ENCODE measurements around the gene GSTT4.
"Not testable (repeated sequence)": the region's sequence is repeated elsewhere in the genome, so short reads cannot be mapped to it uniquely, and the experiment has no call there.

The GSTT4 gene

DNA sequence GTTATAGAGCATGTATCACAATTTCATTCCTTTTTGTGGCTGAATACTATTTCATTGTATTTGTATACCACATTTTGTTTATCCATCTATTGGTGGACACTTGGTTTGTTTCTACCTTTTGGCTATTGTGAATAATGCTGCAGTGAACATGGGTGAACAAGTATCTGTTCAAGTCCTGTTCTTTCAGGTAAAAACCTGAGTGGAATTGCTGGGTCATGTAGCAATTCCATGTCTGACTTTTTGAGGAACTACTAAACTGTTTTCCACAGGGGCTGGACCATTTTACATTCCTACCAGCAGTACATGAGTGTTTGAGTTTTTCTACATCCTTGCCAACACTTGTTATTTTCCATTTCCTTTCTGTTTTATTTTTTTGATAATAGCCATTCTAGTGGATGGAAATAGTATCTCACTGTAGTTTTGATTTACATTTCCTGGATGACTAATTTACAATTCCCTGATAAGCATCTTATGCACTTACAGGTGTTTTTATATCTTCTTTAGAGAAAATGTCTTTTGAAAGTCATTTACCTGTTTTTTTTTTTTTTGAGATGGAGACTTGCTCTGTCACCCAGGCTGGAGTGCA is 18.0 kb upstream of the GSTT4 start:
- DNase-seq, result no peak

DNA sequence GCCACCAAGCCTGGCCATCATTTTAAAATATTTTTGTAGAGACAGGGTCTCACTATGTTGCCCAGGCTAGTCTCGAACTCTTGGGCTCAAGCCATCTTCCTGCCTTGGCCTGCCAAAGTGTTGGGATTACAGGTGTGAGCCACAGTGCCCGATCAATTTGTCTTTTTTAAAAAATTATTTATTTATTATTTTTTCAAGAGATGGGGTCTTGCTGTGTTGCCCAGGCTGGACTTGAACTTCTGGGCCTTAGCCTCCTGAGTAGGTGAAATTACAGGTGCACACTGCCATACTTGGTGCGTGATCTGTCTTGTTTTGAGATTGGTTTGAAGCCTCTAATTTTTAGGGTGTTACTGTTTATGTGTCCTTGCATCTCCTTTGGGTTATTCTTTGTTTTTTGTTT is 16.1 kb upstream of the GSTT4 start:
- DNase-seq, result no peak

DNA sequence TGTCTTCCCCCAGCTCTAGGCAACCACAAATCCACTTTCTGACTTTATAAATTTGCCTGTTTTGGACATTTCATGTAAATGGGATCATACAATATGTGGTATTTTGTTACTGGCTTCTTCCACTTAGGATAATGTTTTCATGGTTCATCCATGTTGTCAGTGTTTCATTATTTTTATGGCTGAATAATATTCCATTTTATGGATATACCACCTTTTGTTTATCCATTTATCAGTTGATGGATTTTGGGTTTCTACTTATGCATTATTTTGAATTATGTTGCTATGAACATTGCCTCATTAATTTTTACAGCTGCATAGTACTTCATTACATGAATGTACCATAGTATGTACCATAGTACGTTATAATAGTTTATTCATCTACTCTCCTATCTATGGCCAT is 10.9 kb upstream of the GSTT4 start:
- no peak for DNase-seq

DNA sequence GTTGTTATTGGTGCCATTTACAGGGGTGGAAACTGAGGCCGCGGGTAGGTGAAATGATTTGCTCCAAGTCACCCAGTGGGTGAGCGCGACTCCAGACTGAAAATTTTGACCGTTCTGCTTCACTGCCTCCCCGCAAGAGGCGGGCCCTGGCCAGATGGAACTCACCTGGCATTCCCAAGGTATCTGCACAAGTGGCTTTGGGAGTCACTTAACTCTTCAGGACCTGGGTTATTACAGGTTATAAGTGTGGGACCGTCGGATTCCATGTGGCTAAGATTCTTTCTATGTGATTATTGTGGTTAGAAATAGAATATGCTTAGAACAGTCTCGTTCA is 6.4 kb upstream of the GSTT4 start:
- no peak for DNase-seq

DNA sequence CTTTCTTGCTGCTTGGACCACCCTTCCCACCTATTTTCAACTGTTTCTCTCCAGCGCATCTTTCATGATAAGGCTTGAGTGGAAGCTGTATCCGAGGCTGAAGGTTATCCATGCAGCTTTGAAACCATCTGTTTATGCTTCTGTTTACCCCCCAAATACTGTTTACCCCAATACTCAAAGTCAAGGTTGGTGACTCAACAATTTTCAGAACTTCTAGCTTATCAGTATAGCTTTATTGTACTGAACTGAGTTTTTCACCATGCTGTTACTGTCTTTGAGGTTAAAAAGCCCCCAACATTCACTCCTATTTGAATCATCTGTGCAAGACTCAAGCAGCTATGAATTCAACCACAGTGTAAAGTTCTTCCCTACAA is 4.8 kb upstream of the GSTT4 start:
- DNase-seq, result no peak

DNA sequence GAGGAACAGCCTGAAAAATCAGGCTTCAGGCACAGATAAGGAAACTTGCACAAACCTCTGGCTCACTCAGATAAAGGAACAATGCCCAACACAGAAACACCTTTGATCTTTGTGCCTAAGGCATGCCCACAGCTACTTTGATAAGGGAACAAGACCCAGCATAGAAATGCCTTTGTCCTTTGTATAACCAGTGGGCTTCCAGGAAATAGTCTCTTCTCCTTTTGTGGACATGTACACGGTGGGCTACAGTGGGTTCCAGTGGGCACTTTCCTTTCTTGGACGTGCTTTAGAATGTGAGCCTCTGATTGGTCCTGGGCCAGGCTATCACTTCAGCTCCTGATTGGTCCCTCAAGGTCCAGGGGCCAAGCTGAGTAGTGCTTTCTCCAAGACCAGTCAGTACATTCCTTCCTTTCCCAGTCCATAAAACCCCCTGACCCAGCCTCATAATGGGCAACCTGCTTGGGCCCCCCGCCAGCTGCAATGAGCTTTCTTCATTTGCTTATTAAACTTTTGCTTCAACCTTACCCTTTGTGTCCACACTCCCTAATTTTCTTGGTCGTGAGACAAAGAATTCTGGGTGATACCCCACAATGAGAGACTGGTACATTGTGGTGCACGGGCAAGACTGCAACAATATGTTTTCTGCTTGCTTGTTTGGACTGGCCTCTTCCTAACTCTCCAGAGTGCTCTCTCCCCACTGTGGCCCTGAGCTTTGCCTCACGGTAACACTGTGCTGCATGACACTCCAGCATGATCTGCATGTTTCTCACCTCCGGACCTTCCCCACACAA is 4.2 kb upstream of the GSTT4 start:
- DNase-seq, result no peak

DNA sequence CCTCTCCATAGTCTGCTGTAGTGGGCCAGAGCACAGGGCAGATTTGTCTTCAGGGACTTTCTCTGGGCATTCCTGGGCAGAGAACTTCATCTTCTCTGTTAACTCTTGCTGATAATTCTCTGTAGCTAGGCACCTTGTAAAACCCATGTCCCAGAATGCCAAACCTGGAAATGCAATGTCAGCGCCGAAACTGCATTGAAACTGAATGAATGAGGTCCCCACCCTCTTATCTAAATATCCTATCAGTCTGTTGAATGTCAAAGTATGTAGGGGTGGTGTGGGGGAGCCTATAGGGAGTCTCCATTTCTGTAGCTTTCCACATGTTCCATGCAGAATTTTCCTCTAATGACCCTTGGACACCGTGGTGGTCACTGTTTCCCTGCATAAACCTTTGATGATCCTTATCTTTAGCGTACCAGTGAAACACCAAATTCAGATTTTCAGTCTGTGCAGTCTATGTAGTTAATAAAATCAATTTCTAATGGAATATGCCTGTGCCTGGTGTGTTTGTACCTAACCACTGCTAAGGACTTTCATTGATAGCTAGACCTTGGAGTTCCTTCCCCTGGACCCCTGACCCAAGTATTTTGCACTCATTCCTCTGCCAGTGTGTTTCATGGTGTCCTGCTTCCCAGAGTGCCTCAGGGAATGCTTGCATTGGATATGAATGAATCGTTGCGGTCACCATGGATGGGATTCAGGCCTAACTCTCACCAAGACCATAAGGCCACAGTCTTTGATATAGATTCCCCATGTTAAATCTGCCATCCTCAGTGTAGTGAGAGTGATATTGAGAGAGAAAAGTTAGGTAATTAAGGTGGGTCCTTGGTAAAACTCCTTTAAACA is 3.4 kb upstream of the GSTT4 start:
- no peak for DNase-seq

DNA sequence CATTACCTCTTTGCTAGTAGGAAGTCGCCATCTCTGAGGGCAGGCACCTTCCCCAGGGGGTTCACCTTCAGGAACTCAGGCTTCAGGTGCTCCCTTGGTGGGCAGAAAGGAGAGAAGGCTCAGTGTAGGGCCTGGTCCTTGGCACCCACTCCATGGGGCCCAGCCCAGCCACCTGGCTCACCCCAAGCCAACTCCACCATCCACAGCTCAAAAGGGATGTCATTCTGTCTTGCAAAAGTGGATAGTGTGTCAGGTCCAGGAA is 2.7 kb upstream of the GSTT4 start:
- no peak for DNase-seq

DNA sequence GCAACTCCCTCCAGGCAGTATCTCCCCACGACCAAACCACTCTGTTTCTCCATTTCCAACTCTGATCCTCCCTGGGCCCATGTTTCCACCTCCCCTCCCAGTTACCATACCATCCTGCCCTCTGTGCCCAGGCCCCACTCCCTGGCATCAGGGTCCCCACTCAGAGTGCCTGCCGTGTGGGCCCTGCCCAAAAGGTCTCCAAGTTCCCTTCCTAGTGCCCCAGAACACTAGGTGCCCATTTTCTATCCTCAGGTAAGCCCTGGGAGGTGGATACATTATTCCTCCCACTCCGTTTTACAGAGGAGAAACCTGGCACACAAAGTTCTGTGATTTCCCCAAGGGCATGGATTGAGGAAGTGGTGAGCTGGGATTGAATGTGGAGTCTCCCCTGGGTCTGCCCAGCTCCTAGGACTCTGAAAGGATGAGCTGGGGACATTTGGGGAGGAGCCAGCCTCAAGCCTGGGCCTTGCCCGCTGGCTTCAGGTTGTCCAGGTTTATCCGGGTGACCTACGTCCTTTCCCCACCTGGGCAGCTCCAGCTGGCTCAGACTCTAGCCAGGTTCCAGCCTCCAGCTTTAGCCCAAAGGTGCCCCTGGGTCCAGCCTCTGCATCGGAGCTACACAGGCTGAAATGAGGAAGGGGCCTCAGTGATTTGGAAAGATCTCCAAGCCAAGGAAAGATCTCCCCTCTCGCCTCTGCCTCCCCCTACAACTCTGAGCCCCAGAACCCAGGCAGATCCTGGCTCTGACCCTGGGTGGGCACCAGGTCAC is 2.2 kb upstream of the GSTT4 start:
- no peak for DNase-seq

DNA sequence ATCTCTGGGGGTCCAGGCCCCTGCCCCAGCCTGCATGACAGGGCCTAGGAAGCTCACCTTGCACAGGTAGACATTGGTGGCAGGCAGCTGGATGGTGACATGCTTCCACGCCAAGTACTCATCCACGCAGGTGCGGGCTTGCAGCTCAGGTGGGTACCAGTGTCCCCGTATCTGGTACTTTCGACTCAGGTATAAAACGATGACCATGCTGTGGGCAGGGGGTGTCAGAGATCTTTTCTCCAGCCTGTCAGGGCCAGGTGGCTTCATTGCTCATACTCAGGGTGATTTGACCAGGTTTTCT is 1.6 kb upstream of the GSTT4 start:
- no peak for DNase-seq

DNA sequence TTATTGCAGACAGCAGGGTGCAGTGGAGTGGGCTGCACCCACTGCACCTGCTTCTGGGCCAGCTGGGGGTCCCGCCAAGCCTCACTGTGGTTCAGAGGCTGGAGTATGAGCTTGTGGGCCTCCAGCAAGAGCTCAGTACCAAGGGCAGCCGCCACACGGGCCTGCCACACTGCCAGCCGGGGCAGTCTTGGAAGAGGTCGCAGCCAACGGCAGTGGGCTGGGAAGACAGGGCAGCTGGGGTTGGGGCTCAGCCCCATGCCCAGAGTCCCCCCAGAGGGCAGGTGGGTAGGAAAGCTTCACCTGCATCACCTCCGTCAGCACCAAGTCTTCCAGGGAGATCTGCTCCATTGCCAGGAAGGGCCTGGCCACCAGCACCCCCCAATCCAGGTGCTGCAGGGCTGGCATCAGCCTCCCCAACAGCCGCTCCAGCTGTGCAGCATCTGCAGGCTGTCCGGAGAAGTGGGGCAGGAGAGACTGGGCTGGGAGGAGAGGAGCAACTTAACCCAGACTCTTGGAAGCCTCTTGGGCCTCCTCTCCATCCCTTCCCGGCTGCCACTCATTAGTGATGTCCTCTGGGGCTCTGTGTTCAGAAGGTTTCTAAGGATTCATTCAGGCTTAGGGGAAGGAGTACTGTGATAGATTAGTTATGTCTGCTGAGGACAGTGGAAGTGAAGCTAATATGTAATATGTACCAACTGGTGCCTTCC is 1.1 kb upstream of the GSTT4 start:
- no peak for DNase-seq

DNA sequence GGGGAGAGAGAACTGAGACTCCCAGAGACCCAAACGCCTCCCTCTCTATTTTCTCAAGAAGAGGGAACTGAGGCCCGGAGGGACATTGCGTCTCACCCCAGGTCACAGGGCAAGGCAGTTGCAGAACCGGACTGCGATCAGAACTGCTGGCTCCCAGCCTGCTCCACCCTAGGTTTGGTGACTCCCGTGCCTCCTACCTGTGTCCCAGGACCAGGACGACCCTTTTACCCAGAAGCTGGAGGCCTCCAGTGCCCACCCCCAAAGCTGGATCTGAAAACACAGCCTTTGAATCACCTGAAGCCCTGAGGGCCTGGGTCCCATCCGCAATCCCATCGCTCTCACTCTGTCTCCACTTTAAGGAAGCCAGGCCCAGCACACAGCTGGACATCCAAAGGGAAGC is 1.4 kb downstream of the GSTT4 start:
- no peak for DNase-seq

DNA sequence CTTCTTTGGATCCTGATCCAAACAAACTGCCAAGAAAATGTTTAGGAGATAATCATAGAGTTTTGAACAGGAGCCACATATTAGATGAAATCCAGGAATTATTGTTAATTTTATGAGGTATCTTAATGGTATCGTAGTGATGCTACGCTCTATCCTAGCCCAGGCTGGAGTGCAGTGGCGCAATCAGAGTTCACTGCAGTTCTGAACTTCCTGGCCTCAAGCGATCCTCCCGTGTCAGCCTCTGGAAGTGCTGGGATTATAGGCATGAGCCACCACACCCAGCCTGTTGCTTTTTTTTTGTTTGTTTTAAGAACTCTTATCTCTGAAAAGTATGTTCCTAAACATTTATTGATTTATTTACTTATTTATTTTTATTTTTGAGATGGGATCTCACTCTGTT is 2.4 kb downstream of the GSTT4 start:
- DNase-seq, result no peak

DNA sequence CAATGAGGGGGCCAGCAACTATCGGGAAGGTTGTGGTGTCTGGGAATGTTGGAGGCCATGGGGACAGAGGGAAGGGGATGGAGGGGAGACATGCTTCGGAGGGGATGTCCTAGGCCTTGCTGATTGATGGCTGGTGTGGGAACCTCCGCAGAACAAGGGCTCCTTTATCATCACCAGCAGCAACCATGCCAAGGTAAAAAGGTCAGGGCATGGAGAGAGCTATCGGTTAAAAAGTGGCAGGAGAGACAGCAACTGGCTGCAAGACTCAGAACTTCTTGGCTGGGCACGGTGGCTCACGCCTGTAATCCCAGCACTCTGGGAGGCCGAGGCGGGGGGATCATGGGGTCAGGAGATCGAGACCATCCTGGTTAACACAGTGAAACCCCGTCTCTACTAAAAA is 3.0 kb downstream of the GSTT4 start:
- no peak for DNase-seq

DNA sequence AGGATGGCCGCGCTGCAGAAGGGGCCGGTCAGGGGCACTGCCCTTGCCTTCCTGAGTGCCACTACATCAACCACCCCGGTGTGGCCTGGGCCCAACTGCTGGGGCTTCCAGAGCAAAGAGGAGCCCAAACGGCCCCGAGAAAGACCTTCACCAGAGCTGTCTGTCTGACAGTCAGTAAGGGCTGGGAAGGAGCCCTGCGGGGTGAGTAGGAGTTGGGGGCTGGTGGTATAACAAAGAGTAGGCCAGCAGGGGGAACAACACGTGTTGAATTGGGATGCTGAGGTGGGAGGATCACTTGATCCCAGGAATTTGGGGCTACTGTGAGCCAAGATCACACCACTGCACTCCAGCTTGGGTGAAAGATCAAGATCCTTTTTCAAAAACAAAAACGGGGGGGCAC is 3.9 kb downstream of the GSTT4 start:
- DNase-seq, result no peak

DNA sequence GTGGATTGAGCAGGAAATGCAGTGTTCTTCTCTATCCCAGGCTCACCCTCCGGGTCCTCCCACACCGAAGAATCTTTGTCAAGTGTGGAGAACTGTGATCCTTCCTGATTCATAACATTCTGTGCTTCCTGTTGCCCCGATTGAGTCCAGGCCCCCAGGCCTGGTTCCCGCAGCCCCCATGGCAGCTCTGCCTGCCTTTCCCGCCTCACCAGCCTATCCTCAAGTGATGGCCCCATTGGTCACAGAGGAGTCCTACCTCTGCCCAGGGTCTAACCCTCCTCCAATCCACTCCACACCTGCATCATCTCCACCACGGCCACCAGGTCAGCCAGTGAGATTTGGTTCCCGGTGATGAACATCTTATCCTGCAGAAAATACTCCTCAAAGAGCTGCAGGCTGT is 5.5 kb downstream of the GSTT4 start:
- DNase-seq, result not testable (repeated sequence)

DNA sequence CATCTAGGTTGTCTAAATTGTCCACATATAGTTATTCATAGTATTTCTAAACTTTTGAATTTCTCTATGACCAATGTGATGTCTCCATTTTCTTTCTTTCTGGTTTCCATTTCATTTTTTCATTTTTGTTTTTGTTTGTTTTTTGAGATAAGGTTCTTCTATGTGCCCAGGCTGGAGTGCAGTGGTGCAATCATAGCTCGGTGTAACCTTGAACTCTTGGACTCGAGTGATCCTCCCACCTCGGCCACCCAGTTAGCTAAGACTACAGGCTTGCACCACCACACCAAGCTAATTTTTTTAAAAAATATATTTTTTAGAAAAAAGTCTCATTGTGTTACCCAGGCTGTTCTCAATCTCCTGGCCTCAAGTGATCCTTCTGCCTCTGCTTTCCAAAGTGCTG is 8.2 kb downstream of the GSTT4 start:
- DNase-seq, result no peak

DNA sequence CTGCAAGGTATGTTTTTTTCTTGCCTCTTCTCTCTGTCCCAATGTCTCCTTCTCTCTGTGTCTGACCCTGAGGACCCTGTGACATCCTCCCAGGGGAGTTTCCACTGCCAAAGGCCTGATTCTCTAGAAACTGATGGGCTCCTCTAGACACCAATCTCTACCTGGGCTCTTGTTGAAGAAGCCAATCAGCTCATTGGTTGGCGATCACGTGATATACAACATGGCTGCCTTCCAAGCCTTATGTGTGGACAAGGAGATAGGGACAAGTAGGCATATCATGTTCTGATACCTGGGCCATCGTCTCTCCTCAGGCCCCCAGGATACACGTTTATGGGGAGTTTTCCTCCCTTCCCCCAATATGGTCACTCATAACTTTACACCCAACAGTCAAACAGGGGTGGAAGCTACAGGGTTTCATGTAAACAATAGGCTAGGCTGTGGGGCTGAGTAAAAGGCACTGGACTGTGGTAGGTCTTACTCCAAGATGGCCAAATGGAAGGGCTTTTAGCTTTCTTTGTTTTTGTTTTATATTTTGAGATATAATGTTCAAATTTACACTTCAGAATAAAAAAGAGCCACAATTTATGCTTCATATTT is 11.6 kb downstream of the GSTT4 start:
- DNase-seq, result not testable (repeated sequence)

DNA sequence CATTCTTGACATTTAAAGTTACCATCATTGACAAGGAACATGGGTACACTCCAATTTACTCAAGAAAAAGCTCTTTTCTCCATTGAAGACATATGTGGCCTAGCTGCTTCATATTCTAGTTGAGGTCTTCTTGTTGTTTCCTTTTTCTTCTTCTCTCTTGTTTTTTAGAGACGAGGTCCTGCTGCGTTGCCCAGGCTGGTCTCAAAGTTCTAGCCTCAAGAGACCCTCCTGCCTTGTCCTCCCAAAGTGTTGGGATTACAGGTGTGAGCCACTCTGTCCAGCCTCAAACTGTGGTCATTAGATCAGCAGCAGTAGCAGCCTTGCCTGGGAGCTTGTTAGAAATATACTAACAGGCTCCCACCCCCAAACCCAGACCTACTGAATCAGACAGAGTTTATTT is 12.2 kb downstream of the GSTT4 start:
- not testable (repeated sequence) for DNase-seq

DNA sequence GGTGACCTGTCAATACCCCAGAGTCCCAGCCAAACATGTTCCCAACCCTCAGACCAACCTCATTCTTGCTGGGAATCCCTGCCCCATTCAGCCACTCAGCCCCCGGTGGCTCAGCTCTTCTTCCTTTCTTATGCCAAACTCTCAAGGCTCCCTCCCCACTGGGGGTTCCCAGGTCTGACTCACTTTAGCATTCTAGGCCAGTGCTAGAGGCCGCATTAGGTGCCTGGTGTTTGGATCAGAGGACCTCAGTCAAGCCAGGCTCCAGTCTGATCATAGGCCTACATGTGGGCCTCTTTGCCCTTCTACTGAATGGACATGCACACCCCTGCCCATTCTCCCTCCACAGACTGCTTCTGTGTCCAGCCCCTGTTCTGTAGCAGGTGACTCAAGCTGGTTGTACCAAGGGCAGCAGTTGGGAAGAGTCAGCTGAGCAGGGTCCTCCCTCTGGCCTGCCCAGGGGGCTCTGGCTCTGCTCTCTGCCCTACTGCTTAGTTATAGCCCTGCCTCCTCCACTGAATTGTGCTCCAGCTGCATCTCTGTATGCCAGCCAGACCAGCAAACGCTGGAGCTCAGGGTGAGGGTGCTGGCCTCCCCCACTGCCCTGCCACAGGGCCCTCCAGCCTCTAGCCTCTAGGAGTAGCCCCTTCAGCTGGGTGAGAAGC is 15.5 kb downstream of the GSTT4 start:
- not testable (repeated sequence) for DNase-seq

DNA sequence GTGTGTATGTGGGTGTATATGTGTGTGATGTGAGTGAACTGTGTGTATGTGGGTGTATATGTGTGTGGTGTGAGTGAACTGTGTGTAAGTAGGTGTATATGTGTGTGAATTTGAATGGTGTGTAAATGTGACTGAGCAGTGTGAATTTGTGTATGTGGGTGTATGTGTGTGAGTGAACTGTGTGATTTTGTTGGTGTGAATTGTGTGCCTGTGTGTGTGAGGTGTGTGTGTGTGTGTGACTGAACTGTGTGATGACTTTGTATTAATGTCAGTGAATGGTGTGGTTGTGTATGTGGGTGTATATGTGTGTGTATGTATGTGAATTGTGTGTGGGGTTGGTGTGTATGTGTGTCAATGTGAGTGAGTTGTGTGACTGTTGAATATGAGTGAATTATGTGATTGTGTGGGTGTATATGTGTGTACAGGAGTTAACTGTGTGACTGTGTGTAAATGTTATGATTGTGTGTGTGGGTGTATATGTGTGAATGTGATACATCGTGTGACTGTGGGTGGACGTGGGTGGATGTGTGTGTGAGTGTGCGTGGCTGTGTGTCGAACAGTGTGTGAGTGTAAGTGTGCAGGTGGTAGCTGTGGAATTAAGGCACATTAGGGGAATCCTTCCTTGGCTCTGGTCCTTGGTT is 18.6 kb downstream of the GSTT4 start:
- DNase-seq, result not testable (repeated sequence)

DNA sequence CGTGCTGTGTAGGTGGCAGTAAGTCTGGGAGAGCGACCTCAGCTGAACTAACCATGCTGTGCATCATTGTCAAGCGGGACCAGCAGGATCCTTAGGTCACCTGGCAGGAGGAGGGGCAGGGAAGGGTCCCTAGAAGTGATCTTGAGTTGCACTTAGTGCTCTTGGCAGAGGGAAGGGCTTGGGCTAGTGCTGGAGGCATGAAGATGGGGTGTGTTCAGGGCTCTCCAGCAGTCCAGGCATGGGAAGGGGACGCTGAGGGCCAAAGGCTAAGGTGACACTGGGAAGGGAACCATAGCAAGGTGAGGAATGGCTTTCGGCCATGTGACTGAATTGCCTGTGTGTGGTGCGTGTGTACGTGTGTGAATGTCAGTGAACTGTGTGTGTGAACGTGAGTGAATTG is 19.2 kb downstream of the GSTT4 start:
- DNase-seq, result not testable (repeated sequence)

Data from activated naive CD4-positive, alpha-beta T cell treated with Interleukin-2 at 50 U/mL for 16 hours (primary cell).